Measurements from ENCODE around the gene HS3ST3B1. TPM values are rescaled to one million over a fixed set of nuclear protein-coding genes. Genes with fewer than 3 reads are reported as not detected.
A peak's percentile ranks its signal among the peaks of the same experiment; 100 is the strongest.

The HS3ST3B1 gene
- total and polyA plus RNA-seq, 8 donors = 0.81 to 3.6 (median 1.6) TPM; not detected in 2

GRCh38 chr17:14303343-14304221 is 2.7 kb downstream of the HS3ST3B1 start:
- intact Hi-C loops (cut with DNase I; ENCODE audit: low total_unique reads) = loop anchor here (5.0 kb wide), 1 partner anchor 706 kb away; no protein-coding TSS in a partner anchor
- Histone ChIP-seq H3K4me1 (peaks cover 45 to 64% (median 52%) of the 10 kb centered on the region in 4 donors), H3K9me3 (no peaks in the 10 kb centered on the region), H3K4me3 (peak overlapping the region; percentile 55 to 78 (median 68)), H3K27ac (peak overlapping the region in 4 of 5 donors; percentile 5 to 82 (median 80)), H3K27me3 (peaks cover 9 to 100% (median 54%) of the 10 kb centered on the region in 3 donors), H3K36me3 (no peaks in the 10 kb centered on the region)
- peak in 1 of 2 donors; percentile 53 for DNase-seq
- TF ChIP-seq CTCF (IDR thresholded peaks at IDR 0.05) (no peak), EP300 (IDR thresholded peaks at IDR 0.05) (no peak), POLR2A (IDR thresholded peaks at IDR 0.05) (no peak), POLR2AphosphoS5 (IDR thresholded peaks at IDR 0.05) (no peak)
- 13 to 23% (median 15%) methylated on average over 22 to 56 of the region's 56 CpGs for WGBS, 5 donors

- intact Hi-C loops (cut with DNase I; ENCODE audit: low total_unique reads) = loop anchor here (5.0 kb wide), 1 partner anchor 707 kb away; no protein-coding TSS in a partner anchor
- Histone ChIP-seq H3K4me1 (peaks cover 43 to 64% (median 53%) of the 10 kb centered on the region in 4 donors), H3K36me3 (no peaks in the 10 kb centered on the region), H3K4me3 (peak overlapping the region; percentile 6 to 78 (median 68)), H3K27me3 (peaks cover 4 to 100% (median 54%) of the 10 kb centered on the region in 3 donors), H3K9me3 (no peaks in the 10 kb centered on the region), H3K27ac (peak overlapping the region in 2 of 5 donors; percentile 5 to 31)
- TF ChIP-seq POLR2A (IDR thresholded peaks at IDR 0.05) (no peak), CTCF (IDR thresholded peaks at IDR 0.05) (no peak), POLR2AphosphoS5 (IDR thresholded peaks at IDR 0.05) (no peak), EP300 (IDR thresholded peaks at IDR 0.05) (no peak)
- WGBS, 5 donors = 31 to 44% (median 33%) methylated on average over 21 of the region's 21 CpGs
- no peak for DNase-seq
These were observed 3.4 kb downstream of the HS3ST3B1 start for GRCh38 chr17:14304222-14304772.

- no peak for DNase-seq
- TF ChIP-seq CTCF (IDR thresholded peaks at IDR 0.05) (no peak), POLR2A (IDR thresholded peaks at IDR 0.05) (no peak), EP300 (IDR thresholded peaks at IDR 0.05) (no peak), POLR2AphosphoS5 (IDR thresholded peaks at IDR 0.05) (no peak)
- Histone ChIP-seq H3K9me3 (no peaks in the 10 kb centered on the region), H3K27ac (peak overlapping the region in 1 of 5 donors; percentile 31), H3K27me3 (peaks cover 4 to 100% (median 54%) of the 10 kb centered on the region in 3 donors), H3K4me3 (peak overlapping the region in 1 of 4 donors; percentile 78), H3K36me3 (no peaks in the 10 kb centered on the region), H3K4me1 (peaks cover 37 to 64% (median 53%) of the 10 kb centered on the region in 4 donors)
- intact Hi-C loops (cut with DNase I; ENCODE audit: low total_unique reads) = loop anchor here (5.0 kb wide), 1 partner anchor 708 kb away; no protein-coding TSS in a partner anchor
- WGBS, 5 donors = 71 to 81% (median 78%) methylated on average over 15 of the region's 15 CpGs
These were observed 4.1 kb downstream of the HS3ST3B1 start for GRCh38 chr17:14304773-14305517.
